ENCODE results near the gene NAV2.

GRCh38 chr11:19738124-19738523, 25.5 kb downstream of the NAV2 start:
- TF ChIP-seq POLR2A (IDR thresholded peaks at IDR 0.05) (no peak), CTCF (IDR thresholded peaks at IDR 0.05) (no peak)
